Small intestine (tissue), 7 donors: ENCODE results near the gene CNEP1R1. TPM values are rescaled to one million over a fixed set of nuclear protein-coding genes. Genes with fewer than 3 reads are reported as not detected.

ENCODE experiments used
- DNase-seq, 2 donors: peaks; one replicate each; pipeline versions ENCODE4 v3.0.0 to v3.0.0-alpha.2; 2013
- FAIRE-seq: peaks from 2 replicates; lab custom pipeline; 2012; peaks lifted over from hg19 to GRCh38; lab: Jason Lieb, UNC
- H3K27ac ChIP-seq, 3 donors: one replicate each; pipeline ENCODE4 v1.5.1; 2013; ENCODE audit warnings: low read length in 2 of 3, mild to moderate bottlenecking in 2 of 3, control low read depth in 1 of 3, inconsistent platforms in 1 of 3, low read depth in 1 of 3, moderate library complexity in 1 of 3
- H3K27me3 ChIP-seq, 3 donors: one replicate each; pipeline ENCODE4 v1.6.1; 2013; ENCODE audit warnings: low read length in 3 of 3, inconsistent platforms in 1 of 3; ENCODE audit not compliant: control insufficient read depth in 3 of 3, insufficient read depth in 3 of 3
- H3K36me3 ChIP-seq, 3 donors: one replicate each; pipeline ENCODE4 v1.6.1; 2013; ENCODE audit warnings: low read length in 3 of 3, inconsistent platforms in 1 of 3, low read depth in 1 of 3, mild to moderate bottlenecking in 1 of 3, moderate library complexity in 1 of 3; ENCODE audit not compliant: control insufficient read depth in 3 of 3, insufficient read depth in 2 of 3
- H3K4me1 ChIP-seq, 3 donors: one replicate each; pipeline ENCODE4 v1.6.1; 2013; ENCODE audit warnings: low read length in 2 of 3, inconsistent platforms in 1 of 3, low read depth in 1 of 3, mild to moderate bottlenecking in 1 of 3, moderate library complexity in 1 of 3; ENCODE audit not compliant: control insufficient read depth in 3 of 3, insufficient read depth in 2 of 3
- H3K4me3 ChIP-seq, 3 donors: one replicate each; pipeline ENCODE4 v1.5.1; 2013; ENCODE audit warnings: low read length in 3 of 3, control low read depth in 1 of 3, inconsistent platforms in 1 of 3, low read depth in 1 of 3, mild to moderate bottlenecking in 1 of 3, moderate library complexity in 1 of 3
- H3K9me3 ChIP-seq, 2 donors: one replicate each; pipeline ENCODE4 v1.6.1; 2013; ENCODE audit warnings: low read depth in 1 of 2, low read length in 1 of 2; ENCODE audit not compliant: control insufficient read depth in 2 of 2, insufficient read depth in 1 of 2
- WGBS, 3 donors: extraction: QIAGEN DNeasy Blood & Tissue Kit; methylation state at CpG; one replicate each; pipeline ENCODE4 v1.1.7; 2013; 5-methylcytosine and 5-hydroxymethylcytosine counted together
- polyA plus RNA-seq, 4 donors: library from polyadenylated mRNA; stranded (reverse) in 3 of 4; unstranded in 1 of 4; fragments of 200-250 nt in 3 of 4; fragments of 120-200 nt in 1 of 4; gene quantifications; one replicate each; pipeline versions ENCODE4 v1.2.1 to v1.2.3, GENCODE V29; 2013
- donor health status: healthy with polysubstance abuse.
- donor health status: control.
- donor health status: control.
- donor health status: Bipolar disorder and iron deficiency.
- donor health status: healthy.

CNEP1R1 gene
- polyA plus RNA-seq, 4 donors: 6.8 to 22.5 (median 7.4) TPM

DNA sequence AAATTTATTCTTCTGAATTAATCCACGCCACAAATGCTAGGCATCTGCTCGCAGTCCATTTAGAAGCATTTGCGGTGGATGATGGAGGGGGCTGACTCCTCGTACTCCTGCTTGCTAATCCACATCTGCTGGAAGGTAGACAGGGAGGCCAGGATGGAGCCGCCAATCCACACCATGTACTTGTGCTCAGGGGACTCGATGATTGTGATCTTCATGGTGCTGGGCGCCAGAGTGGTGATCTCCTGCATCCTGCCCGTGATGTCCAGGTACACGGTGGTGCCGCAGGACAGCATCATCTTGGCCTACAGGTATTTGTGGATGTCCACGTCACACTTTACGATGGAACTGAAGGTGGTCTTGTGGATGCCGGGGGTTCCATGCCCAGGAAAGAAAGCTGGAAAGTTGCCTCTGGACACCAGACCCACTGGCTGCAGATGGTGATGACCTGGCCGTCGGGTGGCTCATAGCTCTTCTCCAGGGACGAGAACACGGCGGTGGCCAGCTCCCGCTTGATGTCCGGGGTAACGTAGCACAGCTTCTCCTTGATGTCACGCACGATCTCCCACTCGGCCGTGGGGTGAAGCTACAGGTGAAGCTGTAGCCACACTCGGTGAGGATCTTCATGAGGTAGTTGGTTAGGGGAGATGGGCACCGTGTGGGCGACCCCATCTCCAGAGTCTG lies 33.2 kb downstream of the CNEP1R1 start:
- Histone ChIP-seq H3K27me3 (no peaks in the 10 kb centered on the region), H3K4me3 (no peak overlapping the region), H3K4me1 (no peaks in the 10 kb centered on the region), H3K27ac (no peak overlapping the region), H3K36me3 (no peaks in the 10 kb centered on the region), H3K9me3 (peaks cover 2 to 8% of the 10 kb centered on the region in 2 donors)
- FAIRE-seq (no peak), DNase-seq (no peak)
- WGBS, 3 donors: 90 to 95% (median 94%) methylated on average over 28 of the region's 28 CpGs

- DNase-seq (no peak), FAIRE-seq (no peak)
- Histone ChIP-seq H3K27ac (no peak overlapping the region), H3K4me1 (no peaks in the 10 kb centered on the region), H3K4me3 (no peak overlapping the region), H3K36me3 (no peaks in the 10 kb centered on the region), H3K9me3 (peaks cover 2 to 8% of the 10 kb centered on the region in 2 donors), H3K27me3 (no peaks in the 10 kb centered on the region)
- 82 to 88% (median 84%) methylated on average over 10 of the region's 10 CpGs for WGBS, 3 donors
These were observed 34.1 kb downstream of the CNEP1R1 start for GRCh38 chr16:50059111-50059510.

- no peak for FAIRE-seq
- 63 to 86% (median 76%) methylated on average over 3 of the region's 3 CpGs for WGBS, 3 donors
- no peak overlapping the region for H3K27ac ChIP-seq
These were observed 34.6 kb downstream of the CNEP1R1 start for GRCh38 chr16:50059669-50060068.

GRCh38 chr16:50061326-50061725 lies 36.3 kb downstream of the CNEP1R1 start:
- no peak for FAIRE-seq

More at GRCh38 chr16:50059669-50060068, 34.6 kb downstream of the CNEP1R1 start:
- DNase-seq: no peak
- Histone ChIP-seq H3K9me3 (peaks cover 2 to 8% of the 10 kb centered on the region in 2 donors), H3K36me3 (no peaks in the 10 kb centered on the region), H3K4me1 (no peaks in the 10 kb centered on the region), H3K27me3 (no peaks in the 10 kb centered on the region), H3K4me3 (no peak overlapping the region)

GRCh38 chr16:50065241-50065623 lies 40.2 kb downstream of the CNEP1R1 start:
- Histone ChIP-seq H3K9me3 (no peaks in the 10 kb centered on the region), H3K27me3 (no peaks in the 10 kb centered on the region), H3K4me1 (peaks cover 0 to 7% (median 0%) of the 10 kb centered on the region in 3 donors), H3K27ac (peak overlapping the region in 2 of 3 donors; percentile 51 to 62), H3K36me3 (peaks cover 0 to 4% (median 0%) of the 10 kb centered on the region in 3 donors), H3K4me3 (peak overlapping the region in 1 of 3 donors; percentile 70)
- 81 to 85% (median 83%) methylated on average over 8 of the region's 8 CpGs for WGBS, 3 donors
- no peak for FAIRE-seq
- no peak for DNase-seq

More at GRCh38 chr16:50061326-50061725, 36.3 kb downstream of the CNEP1R1 start:
- WGBS, 3 donors: 44 to 82% (median 52%) methylated on average over 1 of the region's 1 CpG
- Histone ChIP-seq H3K9me3 (peaks cover 0 to 3% of the 10 kb centered on the region in 2 donors), H3K27me3 (no peaks in the 10 kb centered on the region), H3K36me3 (no peaks in the 10 kb centered on the region), H3K4me1 (no peaks in the 10 kb centered on the region), H3K27ac (no peak overlapping the region), H3K4me3 (no peak overlapping the region)
- DNase-seq: no peak

GRCh38 chr16:50065624-50066481 lies 40.8 kb downstream of the CNEP1R1 start, which contains the start of gene HEATR3:
TSS of gene HEATR3 (plus strand) at chr16:50065970. CDS start at chr16:50066132, 162 bp downstream.
- Histone ChIP-seq H3K4me3 (peak within 1 kb of the TSS; percentile 70 to 85 (median 75)), H3K9me3 (no peaks in the 10 kb centered on the region), H3K27me3 (no peaks in the 10 kb centered on the region), H3K27ac (peak within 1 kb of the TSS; percentile 77 to 99 (median 86)), H3K4me1 (peaks cover 0 to 7% (median 0%) of the 10 kb centered on the region in 3 donors), H3K36me3 (peaks cover 0 to 9% (median 0%) of the 10 kb centered on the region in 3 donors)
- FAIRE-seq (no peak), DNase-seq (peak; percentile 91 to 95)
- 2 to 4% (median 3%) methylated on average over 66 to 91 of the region's 91 CpGs for WGBS, 3 donors

- DNase-seq (no peak), FAIRE-seq (no peak)
- Histone ChIP-seq H3K36me3 (peaks cover 0 to 10% (median 0%) of the 10 kb centered on the region in 3 donors), H3K9me3 (no peaks in the 10 kb centered on the region), H3K27ac (peak overlapping the region; percentile 5 to 99 (median 28)), H3K4me3 (peak overlapping the region; percentile 70 to 85 (median 75)), H3K4me1 (peaks cover 0 to 7% (median 0%) of the 10 kb centered on the region in 3 donors), H3K27me3 (no peaks in the 10 kb centered on the region)
- WGBS, 3 donors: 21 to 25% (median 24%) methylated on average over 31 to 34 of the region's 34 CpGs
These were observed 41.7 kb downstream of the CNEP1R1 start for GRCh38 chr16:50066482-50067289.
